CD14-positive monocyte (primary cell): ENCODE data around the gene TENM3. TPM values are rescaled to one million over a fixed set of nuclear protein-coding genes. Genes with fewer than 3 reads are reported as not detected.
A peak's percentile ranks its signal among the peaks of the same experiment; 100 is the strongest.

Experiments used
- DNase-seq, 3 donors: peaks; one replicate each; pipeline ENCODE4 v3.0.0-alpha.2; 2011 to 2022
- H2AFZ ChIP-seq: 2 replicates; pipeline ENCODE4 v1.6.0; 2012; ENCODE audit warnings: mild to moderate bottlenecking, low read depth, low read length, inconsistent platforms; ENCODE audit not compliant: insufficient read depth, poor library complexity, severe bottlenecking
- H3K27ac ChIP-seq, 2 donors: 1 replicate in 1 of 2; 2 replicates in 1 of 2; pipeline ENCODE4 v1.5.1; 2012 to 2013; ENCODE audit warnings: low read length in 2 of 2, control low read depth in 1 of 2, inconsistent platforms in 1 of 2, low read depth in 1 of 2, mild to moderate bottlenecking in 1 of 2
- H3K27me3 ChIP-seq, 2 donors: one replicate each; pipeline versions ENCODE4 v1.6.0 to v1.6.1; 2011 to 2013; ENCODE audit warnings: low read length in 2 of 2; ENCODE audit not compliant: control insufficient read depth in 2 of 2, insufficient read depth in 2 of 2
- H3K36me3 ChIP-seq, 2 donors: replicated peaks in 1 of 2; 1 replicate in 1 of 2; 2 replicates in 1 of 2; pipeline versions ENCODE4 v1.5.1 to v1.6.1; 2012 to 2013; ENCODE audit warnings: low read length in 2 of 2, control low read depth in 1 of 2, inconsistent platforms in 1 of 2, mild to moderate bottlenecking in 1 of 2; ENCODE audit not compliant: insufficient read depth in 2 of 2, control insufficient read depth in 1 of 2
- H3K4me1 ChIP-seq, 2 donors: 1 replicate in 1 of 2; 2 replicates in 1 of 2; pipeline versions ENCODE4 v1.5.1 to v1.6.1; 2012 to 2013; ENCODE audit warnings: low read length in 2 of 2, control low read depth in 1 of 2, inconsistent platforms in 1 of 2, mild to moderate bottlenecking in 1 of 2, moderate library complexity in 1 of 2; ENCODE audit not compliant: insufficient read depth in 2 of 2, control insufficient read depth in 1 of 2
- H3K4me2 ChIP-seq: replicated peaks from 2 replicates; pipeline ENCODE3; 2012; ENCODE audit warnings: low read length, moderate library complexity, mild to moderate bottlenecking; ENCODE audit not compliant: poor library complexity, severe bottlenecking; ENCODE audit errors: extremely low read depth
- H3K4me3 ChIP-seq, 3 experiments: fragments of 200-600 bp in 1 of 3; sonication (generic) in 1 of 3; replicated peaks in 1 of 3; 1 replicate in 2 of 3; 2 replicates in 1 of 3; pipeline ENCODE4 v1.5.1; 2011 to 2013; ENCODE audit warnings: low read length in 3 of 3, mild to moderate bottlenecking in 3 of 3, control low read depth in 2 of 3, low read depth in 2 of 3, inconsistent platforms in 1 of 3, moderate library complexity in 1 of 3
- H3K79me2 ChIP-seq: 2 replicates; pipeline ENCODE4 v1.6.0; 2012; ENCODE audit warnings: mild to moderate bottlenecking, control low read depth, inconsistent platforms, low read length, moderate library complexity; ENCODE audit not compliant: insufficient read depth
- H3K9ac ChIP-seq: 2 replicates; pipeline ENCODE4 v1.6.0; 2017; ENCODE audit warnings: low read length, mild to moderate bottlenecking; ENCODE audit not compliant: insufficient read depth, poor library complexity, severe bottlenecking
- H3K9me3 ChIP-seq, 2 donors: replicated peaks in 1 of 2; 1 replicate in 1 of 2; 2 replicates in 1 of 2; pipeline versions ENCODE4 v1.5.1 to v1.6.1; 2012 to 2013; ENCODE audit warnings: low read length in 2 of 2, control low read depth in 1 of 2; ENCODE audit not compliant: control insufficient read depth in 1 of 2, insufficient read depth in 1 of 2
- H4K20me1 ChIP-seq: 2 replicates; pipeline ENCODE4 v1.6.0; 2012; ENCODE audit warnings: mild to moderate bottlenecking, low read length, control low read depth, moderate library complexity; ENCODE audit not compliant: insufficient read depth
- H3K27ac Mint-ChIP-seq, 7 donors: one replicate each; pipeline ENCODE4 v1.8.0; 2020; ENCODE audit warnings: mild to moderate bottlenecking in 7 of 7, mixed read lengths in 7 of 7, moderate library complexity in 6 of 7, inconsistent platforms in 2 of 7
- H3K27me3 Mint-ChIP-seq, 3 donors: one replicate each; pipeline ENCODE4 v1.8.0; 2021 to 2022; ENCODE audit warnings: low read depth in 3 of 3, mild to moderate bottlenecking in 3 of 3, mixed read lengths in 3 of 3, moderate library complexity in 3 of 3, inconsistent platforms in 1 of 3
- H3K36me3 Mint-ChIP-seq, 2 donors: one replicate each; pipeline ENCODE4 v1.8.0; 2020; ENCODE audit warnings: mixed read lengths in 2 of 2, inconsistent platforms in 1 of 2, mild to moderate bottlenecking in 1 of 2
- H3K4me1 Mint-ChIP-seq: one replicate; pipeline ENCODE4 v1.8.0; 2020; ENCODE audit warnings: mild to moderate bottlenecking, mixed read lengths
- H3K4me3 Mint-ChIP-seq, 2 donors: one replicate each; pipeline ENCODE4 v1.8.0; 2020; ENCODE audit warnings: mild to moderate bottlenecking in 2 of 2, mixed read lengths in 2 of 2, moderate library complexity in 1 of 2
- H3K9me3 Mint-ChIP-seq, 7 donors: one replicate each; pipeline ENCODE4 v1.8.0; 2020 to 2022; ENCODE audit warnings: mixed read lengths in 7 of 7, mild to moderate bottlenecking in 6 of 7, moderate library complexity in 6 of 7, inconsistent platforms in 2 of 7
- WGBS: methylation state at CpG from one replicate; pipeline ENCODE4 v1.1.5; 2013; ENCODE audit warnings: missing lambda C conversion rate; ENCODE audit not compliant: insufficient coverage; 5-methylcytosine and 5-hydroxymethylcytosine counted together
- intact Hi-C, 2 donors: fragments of 100-400 bp; cut with micrococcal nuclease; formaldehyde crosslinking; loops; one replicate each; pipeline versions ENCODE4 v1.15.0 to v1.15.1; 2023
- polyA plus RNA-seq, 3 donors: library from polyadenylated mRNA; depleted of rRNA in 1 of 3; unstranded in 2 of 3; stranded (reverse) in 1 of 3; fragments of 300-500 nt in 2 of 3; fragments of >200 nt in 1 of 3; fragmentation: Illumina TruSeq in 2 of 3; gene quantifications; 1 replicate in 2 of 3; 2 replicates in 1 of 3; pipeline ENCODE4 v1.2.3, GENCODE V29; 2012 to 2021
- TF ChIP-seq, protein P1 (sequence below): fragments of 200-600 bp; IDR thresholded peaks from one replicate; pipeline ENCODE4 v1.8.0; 2022; ENCODE audit warnings: antibody characterized with exemption, mild to moderate bottlenecking

The TENM3 gene
- polyA plus RNA-seq, 3 donors = not detected

DNA sequence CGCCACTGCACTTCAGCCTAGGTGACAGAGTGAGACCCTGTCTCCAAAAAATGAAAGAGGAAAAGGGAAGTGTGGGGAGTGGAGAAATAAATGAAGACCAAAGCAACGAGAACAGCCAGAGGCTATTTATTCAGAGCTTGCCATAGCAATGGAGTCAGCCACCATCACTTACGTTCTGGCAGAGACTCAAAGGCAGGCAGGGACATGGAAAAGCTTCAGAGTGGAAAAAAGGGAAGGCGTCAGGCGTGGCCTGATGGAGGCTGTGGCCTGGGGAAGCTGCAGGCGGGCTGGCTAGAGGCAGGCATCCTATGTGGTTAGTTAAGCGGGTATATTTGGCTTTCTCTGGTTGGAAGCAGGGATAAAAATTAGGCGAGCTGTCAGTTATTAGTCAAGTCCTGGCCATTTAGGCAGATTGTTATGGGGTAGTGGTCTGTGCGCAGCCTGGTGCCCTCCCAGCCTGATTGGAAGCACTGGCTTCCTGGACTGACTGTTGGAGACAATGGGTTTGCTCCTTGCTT, 600.7 kb downstream of the TENM3 start:
- Mint-ChIP-seq H3K27ac (peak overlapping the region in 1 of 7 donors; percentile 47), H3K9me3 (peaks cover 0 to 2% (median 1%) of the 10 kb centered on the region in 7 donors), H3K4me1 (peaks cover 3% of the 10 kb centered on the region), H3K4me3 (no peak overlapping the region), H3K36me3 (no peaks in the 10 kb centered on the region), H3K27me3 (peaks cover 7 to 9% (median 8%) of the 10 kb centered on the region in 3 donors)
- Histone ChIP-seq H3K27ac (no peak overlapping the region), H2AFZ (no peak overlapping the region), H3K36me3 (no peaks in the 10 kb centered on the region), H3K79me2 (no peaks in the 10 kb centered on the region), H4K20me1 (no peaks in the 10 kb centered on the region), H3K4me3 (no peak overlapping the region), H3K9me3 (no peaks in the 10 kb centered on the region), H3K4me1 (no peaks in the 10 kb centered on the region), H3K4me2 (no peak overlapping the region), H3K9ac (no peak overlapping the region), H3K27me3 (no peaks in the 10 kb centered on the region)
- no peak for DNase-seq
- intact Hi-C loops = no loop called here
- 39% methylated on average over 9 of the region's 9 CpGs for WGBS
- TF ChIP-seq, protein P1, sequence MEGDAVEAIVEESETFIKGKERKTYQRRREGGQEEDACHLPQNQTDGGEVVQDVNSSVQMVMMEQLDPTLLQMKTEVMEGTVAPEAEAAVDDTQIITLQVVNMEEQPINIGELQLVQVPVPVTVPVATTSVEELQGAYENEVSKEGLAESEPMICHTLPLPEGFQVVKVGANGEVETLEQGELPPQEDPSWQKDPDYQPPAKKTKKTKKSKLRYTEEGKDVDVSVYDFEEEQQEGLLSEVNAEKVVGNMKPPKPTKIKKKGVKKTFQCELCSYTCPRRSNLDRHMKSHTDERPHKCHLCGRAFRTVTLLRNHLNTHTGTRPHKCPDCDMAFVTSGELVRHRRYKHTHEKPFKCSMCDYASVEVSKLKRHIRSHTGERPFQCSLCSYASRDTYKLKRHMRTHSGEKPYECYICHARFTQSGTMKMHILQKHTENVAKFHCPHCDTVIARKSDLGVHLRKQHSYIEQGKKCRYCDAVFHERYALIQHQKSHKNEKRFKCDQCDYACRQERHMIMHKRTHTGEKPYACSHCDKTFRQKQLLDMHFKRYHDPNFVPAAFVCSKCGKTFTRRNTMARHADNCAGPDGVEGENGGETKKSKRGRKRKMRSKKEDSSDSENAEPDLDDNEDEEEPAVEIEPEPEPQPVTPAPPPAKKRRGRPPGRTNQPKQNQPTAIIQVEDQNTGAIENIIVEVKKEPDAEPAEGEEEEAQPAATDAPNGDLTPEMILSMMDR = no peak

DNA sequence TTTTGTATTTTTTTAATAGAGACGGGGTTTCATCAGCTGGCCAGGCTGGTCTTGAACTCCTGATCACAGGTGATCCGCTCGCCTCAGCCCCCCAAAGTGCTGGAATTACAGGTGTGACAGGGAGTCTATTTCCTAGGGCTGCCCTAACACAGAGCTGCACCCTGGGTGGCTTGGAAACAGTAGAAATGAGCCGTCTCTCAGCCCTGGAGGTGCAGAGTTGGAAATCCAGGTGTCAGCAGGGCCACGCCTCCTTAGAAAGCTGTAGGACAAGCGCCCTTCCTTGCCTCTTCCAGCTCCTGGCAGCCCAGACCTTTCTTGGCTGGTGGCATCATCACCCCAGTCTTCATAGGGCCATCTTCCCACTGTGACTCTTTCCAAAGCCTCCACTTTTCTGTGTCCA, 602.4 kb downstream of the TENM3 start:
- TF ChIP-seq, protein P1 = no peak
- Histone ChIP-seq H3K4me2 (no peak overlapping the region), H3K27me3 (no peaks in the 10 kb centered on the region), H3K36me3 (no peaks in the 10 kb centered on the region), H2AFZ (no peak overlapping the region), H3K4me3 (no peak overlapping the region), H3K4me1 (no peaks in the 10 kb centered on the region), H3K27ac (no peak overlapping the region), H4K20me1 (no peaks in the 10 kb centered on the region), H3K79me2 (no peaks in the 10 kb centered on the region), H3K9me3 (no peaks in the 10 kb centered on the region), H3K9ac (no peak overlapping the region)
- Mint-ChIP-seq H3K36me3 (no peaks in the 10 kb centered on the region), H3K27ac (peak overlapping the region in 1 of 7 donors; percentile 33), H3K27me3 (peaks cover 7 to 9% (median 9%) of the 10 kb centered on the region in 3 donors), H3K9me3 (peaks cover 0 to 1% (median 0%) of the 10 kb centered on the region in 7 donors), H3K4me3 (no peak overlapping the region), H3K4me1 (peaks cover 3% of the 10 kb centered on the region)
- intact Hi-C loops = no loop called here
- no peak for DNase-seq
- WGBS = 91% methylated on average over 4 of the region's 6 CpGs
